ENCODE results near the gene PVR.
"Not testable (repeated sequence)": the region's sequence is repeated elsewhere in the genome, so short reads cannot be mapped to it uniquely, and the experiment has no call there.

PVR gene, protein sequence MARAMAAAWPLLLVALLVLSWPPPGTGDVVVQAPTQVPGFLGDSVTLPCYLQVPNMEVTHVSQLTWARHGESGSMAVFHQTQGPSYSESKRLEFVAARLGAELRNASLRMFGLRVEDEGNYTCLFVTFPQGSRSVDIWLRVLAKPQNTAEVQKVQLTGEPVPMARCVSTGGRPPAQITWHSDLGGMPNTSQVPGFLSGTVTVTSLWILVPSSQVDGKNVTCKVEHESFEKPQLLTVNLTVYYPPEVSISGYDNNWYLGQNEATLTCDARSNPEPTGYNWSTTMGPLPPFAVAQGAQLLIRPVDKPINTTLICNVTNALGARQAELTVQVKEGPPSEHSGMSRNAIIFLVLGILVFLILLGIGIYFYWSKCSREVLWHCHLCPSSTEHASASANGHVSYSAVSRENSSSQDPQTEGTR

DNA sequence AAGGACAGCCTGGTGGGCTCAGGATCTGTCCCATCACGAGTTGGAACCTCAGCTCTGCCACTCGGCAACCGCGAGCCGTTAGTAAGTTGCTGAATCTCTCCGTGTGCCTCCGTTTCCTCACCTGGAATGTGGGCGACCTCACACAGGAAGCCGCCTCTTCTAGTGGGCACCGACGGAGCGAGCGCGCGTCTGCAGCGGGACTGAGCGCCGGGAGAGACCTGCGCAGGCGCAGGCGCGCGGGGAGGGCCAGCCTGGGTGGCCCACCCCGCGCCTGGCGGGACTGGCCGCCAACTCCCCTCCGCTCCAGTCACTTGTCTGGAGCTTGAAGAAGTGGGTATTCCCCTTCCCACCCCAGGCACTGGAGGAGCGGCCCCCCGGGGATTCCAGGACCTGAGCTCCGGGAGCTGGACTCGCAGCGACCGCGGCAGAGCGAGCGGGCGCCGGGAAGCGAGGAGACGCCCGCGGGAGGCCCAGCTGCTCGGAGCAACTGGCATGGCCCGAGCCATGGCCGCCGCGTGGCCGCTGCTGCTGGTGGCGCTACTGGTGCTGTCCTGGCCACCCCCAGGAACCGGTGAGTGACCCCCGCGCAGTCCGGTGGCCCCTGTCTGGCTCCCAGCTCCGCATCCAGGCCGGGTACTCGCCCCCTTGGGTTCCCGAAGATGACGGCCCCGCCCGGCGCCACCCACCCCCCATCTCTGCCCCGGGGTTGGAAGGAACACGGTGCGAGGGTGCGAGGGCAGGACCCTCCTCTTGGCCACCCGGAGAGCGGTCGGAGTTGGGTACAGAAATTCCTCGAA lies at the start of gene PVR:
TSS of gene PVR (plus strand) at position 306 of the 797 bp plus-strand sequence. CDS start at position 493, 187 bp downstream.
- peak; percentile 66 for DNase-seq (ENCODE audit: low spot score)

DNA sequence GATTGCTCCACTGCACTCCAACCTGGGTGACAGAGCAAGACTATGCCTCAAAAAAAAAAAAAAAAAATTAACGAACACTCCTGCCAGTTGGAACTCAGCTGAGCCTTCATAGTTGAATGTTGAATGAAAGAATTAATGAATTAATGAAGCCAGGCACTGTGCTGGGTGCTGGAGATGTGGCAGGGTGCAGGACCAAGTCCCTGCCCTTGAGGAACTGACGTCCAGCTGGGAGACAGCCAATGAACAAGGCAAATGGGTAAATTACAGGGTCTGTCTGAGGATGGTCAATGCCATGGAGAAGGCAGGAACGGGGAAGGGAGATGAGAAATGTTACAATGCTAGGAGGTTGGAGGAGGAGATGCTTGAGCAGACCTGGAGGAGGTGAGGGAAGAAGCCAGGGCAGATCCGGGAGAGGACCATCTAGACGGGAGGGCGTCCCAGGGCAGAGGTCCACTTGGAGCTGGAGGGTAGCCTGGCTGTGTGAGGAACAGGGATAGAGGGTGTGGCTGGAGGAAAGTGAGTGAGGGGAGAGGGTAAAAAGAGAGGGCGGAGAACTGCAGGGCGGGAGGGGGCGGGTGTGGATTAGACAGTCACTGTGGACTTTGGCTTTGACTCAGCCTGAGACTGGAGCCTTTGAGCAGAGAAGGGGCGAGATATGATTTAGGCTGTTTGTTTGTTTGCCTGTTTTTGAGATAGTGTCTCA lies 47.1 kb upstream of the PVR start:
- DNase-seq (ENCODE audit: low spot score): no peak

DNA sequence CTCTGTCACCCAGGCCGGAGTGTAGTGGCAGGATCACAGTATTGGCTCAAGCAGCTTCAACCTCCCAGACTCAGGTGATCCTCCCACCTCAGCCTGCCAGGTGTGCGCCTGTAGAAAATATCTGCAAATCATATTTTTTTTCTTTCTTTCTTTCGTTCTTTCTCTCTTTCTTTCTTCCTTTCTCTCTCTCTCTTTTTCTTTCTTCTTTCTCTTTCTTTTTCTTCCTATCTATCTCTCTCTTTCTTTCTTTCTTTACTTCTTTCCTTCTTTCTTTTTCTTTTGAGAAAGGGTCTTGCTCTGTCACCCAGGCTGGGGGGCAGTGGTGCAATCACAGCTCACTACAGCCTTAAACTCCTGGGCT lies 46.6 kb upstream of the PVR start:
- no peak for DNase-seq (ENCODE audit: low spot score)

- DNase-seq (ENCODE audit: low spot score): no peak
These were observed 45.4 kb upstream of the PVR start for GRCh38 chr19:44598355-44598754.

GRCh38 chr19:44598880-44599279 lies 44.8 kb upstream of the PVR start:
- no peak for DNase-seq (ENCODE audit: low spot score)

GRCh38 chr19:44600466-44600865 lies 43.2 kb upstream of the PVR start:
- DNase-seq (ENCODE audit: low spot score): no peak

- DNase-seq (ENCODE audit: low spot score): no peak
These were observed 41.6 kb upstream of the PVR start for GRCh38 chr19:44602081-44602480.

DNA sequence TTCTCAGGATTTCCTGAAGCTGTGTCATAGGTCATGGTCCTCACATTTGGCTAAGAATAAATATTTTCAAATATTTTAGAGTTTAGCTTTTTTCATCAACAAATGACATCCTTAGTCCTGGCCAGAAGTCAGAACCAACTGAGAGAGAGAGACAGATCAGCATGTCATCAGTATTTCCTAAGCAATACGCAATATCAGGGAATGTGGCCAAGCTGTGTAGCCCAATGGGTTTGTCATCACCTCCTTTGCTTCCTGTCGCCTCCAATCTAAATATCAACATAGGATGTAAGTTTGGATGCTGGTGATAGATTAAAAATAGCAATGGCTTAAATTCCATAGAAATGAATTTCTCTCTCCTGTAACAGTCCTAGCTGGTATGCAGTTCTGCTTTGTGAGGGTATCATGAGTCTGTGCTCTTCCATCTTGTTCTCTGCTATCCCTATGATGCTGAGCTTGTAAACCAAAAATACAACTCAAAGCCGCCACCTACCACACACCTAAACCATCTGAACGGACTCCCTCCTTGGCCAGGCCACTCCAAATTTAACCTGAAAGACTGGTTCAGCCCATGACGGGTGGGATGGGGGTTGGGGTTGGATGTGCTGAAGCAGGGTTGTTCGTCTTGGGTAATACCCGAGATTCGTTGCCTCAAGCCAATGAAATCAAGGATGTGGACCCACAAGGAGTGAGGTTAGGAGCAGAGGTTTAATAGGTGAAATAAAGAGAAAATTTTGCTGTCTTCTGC lies 40.3 kb upstream of the PVR start:
- no peak for DNase-seq (ENCODE audit: low spot score)

- DNase-seq (ENCODE audit: low spot score): no peak
These were observed 39.5 kb upstream of the PVR start for GRCh38 chr19:44604241-44604640.

DNA sequence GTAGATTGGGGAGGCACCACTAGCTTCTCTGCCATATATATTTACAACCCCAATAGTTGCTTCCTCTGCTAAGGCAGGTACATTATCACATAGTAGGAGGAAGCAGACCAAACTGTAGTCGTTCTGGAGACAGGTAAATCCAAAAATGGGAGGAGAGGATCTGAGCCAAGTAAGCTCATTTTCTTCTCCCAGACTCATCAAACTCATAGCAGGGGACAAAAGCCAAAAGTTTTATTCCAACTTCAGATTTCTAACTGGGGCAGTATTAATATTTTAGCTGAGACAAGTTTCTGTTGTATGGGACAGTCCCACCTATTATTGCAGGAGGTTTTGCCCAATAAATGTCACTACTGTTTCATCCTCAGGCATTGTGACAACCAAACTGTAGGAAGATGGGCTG lies 38.2 kb upstream of the PVR start:
- DNase-seq (ENCODE audit: low spot score): no peak

DNA sequence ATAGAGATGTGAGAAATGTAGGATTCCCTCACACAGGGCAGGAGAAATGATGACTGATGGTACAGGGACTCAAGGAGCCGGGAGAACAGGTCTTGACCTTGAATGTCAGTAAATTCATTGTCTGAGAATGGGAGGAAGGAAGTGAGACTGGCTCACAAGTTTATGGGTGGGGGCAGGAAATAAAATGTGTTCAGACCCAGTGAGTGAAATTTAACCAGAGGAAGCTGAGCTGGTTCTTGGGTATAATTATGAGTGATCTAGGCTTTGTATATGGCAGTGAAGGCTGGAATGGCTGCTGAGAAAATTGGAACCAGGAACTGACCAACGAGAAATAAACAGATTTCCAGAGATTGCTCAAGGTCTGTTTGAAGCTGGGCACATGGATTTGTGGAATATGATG lies 36.7 kb upstream of the PVR start:
- no peak for DNase-seq (ENCODE audit: low spot score)

DNA sequence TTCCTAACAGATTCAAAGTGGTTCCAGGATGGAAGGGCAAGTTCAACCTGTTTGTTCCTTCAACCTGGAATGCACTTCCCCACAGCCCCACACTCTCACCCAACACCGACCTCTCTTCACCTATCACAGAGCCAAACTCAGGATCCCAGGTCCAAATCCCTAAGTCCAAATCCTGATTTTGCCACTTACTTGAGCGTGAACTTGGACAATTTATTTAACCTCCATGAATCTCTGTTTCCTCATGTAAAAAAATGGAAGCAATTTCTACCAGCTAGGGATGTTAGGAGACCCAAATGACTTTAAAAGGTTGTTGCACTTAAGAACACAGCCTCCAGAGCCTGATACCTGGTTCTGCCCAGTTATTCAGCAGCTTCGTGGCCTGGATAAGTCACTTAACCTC lies 35.8 kb upstream of the PVR start:
- no peak for DNase-seq (ENCODE audit: low spot score)

GRCh38 chr19:44608391-44608821 lies 35.3 kb upstream of the PVR start:
- DNase-seq (ENCODE audit: low spot score): no peak

- no peak for DNase-seq (ENCODE audit: low spot score)
These were observed 34.5 kb upstream of the PVR start for GRCh38 chr19:44609219-44609618.

GRCh38 chr19:44610497-44610896 lies 33.2 kb upstream of the PVR start:
- not testable (repeated sequence) for DNase-seq (ENCODE audit: low spot score)

GRCh38 chr19:44611812-44612295 lies 31.9 kb upstream of the PVR start:
- no peak for DNase-seq (ENCODE audit: low spot score)

DNA sequence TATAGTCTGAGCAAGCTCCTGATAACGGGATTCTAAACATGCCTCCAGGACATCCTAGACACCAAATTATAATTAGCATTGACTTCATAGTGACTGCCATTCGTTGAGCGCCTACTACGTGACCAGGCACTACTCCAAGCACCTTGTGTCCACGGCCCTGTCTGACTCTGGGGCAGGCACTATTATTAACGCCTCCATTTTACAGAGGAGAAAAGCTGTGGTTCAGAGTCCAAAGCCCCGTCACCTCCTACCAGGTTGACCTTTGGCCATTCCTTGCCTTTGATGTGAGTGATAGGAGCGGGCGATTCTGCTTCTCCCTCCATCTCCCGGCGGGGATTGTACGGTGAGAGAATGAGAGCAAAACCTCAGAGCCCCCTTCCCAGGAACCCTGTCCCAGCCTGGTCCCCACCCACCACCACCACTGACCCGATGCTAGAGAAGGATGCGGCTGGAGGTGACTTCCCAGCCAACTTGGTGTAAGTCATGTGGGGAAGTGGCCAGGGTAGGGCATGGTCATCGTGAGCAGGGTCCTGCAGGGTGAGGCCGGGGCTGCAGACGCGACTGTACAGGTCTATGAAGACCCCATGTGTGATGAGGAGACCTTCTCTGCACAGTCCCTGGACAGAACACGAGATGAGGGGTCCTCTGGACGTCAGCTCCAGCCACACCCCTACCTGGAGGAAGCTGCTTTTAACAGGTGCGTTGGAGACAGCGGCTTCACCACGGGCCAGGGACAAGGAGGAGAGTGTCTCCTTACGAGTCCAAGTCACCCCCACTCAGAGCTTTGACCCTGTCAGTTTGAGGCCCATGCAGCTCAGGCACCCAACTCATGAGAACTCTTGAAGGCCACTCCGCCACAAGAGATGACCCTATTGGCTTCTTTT lies 30.2 kb upstream of the PVR start, which contains the start of gene IGSF23:
TSS of gene IGSF23 (plus strand) at position 269 of the 884 bp plus-strand sequence. CDS start at position 352, 83 bp downstream.
- no peak for DNase-seq (ENCODE audit: low spot score)

DNA sequence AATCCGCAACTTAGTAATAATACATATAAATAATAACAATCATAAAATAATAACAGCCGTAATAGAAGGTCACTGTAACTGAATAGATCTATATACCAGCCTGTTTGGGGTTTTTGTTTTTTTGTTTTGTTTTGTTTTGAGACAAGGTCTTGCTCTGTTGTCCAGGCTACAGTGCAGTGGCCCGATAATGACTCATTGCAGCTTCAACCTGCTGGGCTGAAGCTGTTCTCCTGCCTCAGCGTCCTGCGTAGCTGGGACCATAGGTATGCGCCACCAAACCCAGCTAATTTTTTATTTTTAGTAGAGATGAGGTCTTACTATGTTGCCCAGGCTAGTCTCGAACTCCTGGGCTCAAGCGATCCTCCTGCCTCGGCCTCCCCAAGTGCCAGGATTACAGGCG lies 29.4 kb upstream of the PVR start:
- no peak for DNase-seq (ENCODE audit: low spot score)

GRCh38 chr19:44615863-44616247 lies 27.9 kb upstream of the PVR start:
- no peak for DNase-seq (ENCODE audit: low spot score)

DNA sequence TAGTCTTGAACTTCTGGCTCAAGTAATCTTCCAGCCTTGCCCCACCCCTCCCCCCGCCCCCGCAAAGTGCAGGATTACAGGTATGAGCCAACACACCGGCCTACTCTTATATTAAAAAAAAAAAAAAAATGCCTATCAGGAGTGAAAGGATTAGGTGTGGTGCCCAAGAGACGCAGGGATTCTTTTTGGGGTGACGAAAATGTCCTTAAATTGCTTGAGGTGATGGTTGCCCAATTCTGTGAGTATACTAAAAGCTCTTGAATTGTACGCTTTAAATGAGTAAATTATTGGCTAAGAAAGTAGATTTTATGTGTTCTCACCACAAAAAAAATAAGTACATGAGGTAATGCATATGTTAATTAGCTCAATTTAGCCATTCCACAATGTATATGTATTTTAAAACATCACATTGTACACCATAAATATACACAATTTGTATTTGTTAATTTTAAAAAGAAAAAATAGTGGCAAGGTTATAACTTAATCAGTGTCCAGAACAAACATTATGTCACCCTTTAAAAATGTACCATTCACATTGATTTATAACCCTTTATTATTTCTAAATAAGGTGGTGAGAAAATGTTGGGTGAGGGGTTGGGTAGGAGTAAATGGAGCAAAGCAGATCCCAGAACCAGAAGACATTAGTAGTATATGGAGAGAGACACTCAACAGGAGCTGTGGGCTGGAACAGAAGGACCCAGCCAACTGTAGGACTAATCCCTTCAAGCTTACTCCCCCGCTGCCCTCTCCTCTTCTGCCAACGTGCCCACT lies 26.4 kb upstream of the PVR start:
- DNase-seq (ENCODE audit: low spot score): no peak

Measured in Ammon's horn (tissue), 1 donor.